PC-9 (cell line): ENCODE measurements around the gene TMEM119.

ENCODE experiments used
- CTCF ChIP-seq: fragments of 200-600 bp; sonication (generic); conservative IDR thresholded peaks from 2 replicates; pipeline ENCODE4 v1.6.1; 2017; ENCODE audit warnings: mixed run types, antibody characterized with exemption, mild to moderate bottlenecking, moderate library complexity
- EZH2 ChIP-seq: fragments of 200-600 bp; sonication (generic); IDR thresholded peaks from 2 replicates; pipeline ENCODE4 v1.8.0; 2017; ENCODE audit warnings: antibody characterized with exemption, low read depth

- TF ChIP-seq CTCF (no peak), EZH2 (no peak)
These were observed 55.6 kb downstream of the TMEM119 start for GRCh38 chr12:108542320-108542719.
